Ovary (tissue), 9 donors: ENCODE data around the gene RFX8. TPM values are rescaled to one million over a fixed set of nuclear protein-coding genes. Genes with fewer than 3 reads are reported as not detected.

Experiments used
- DNase-seq, 5 donors: peaks; one replicate each; pipeline ENCODE4 v3.0.0-alpha.2; 2019 to 2020
- H3K27ac ChIP-seq, 2 donors: fragments of 200-600 bp; one replicate each; pipeline versions ENCODE4 v1.5.1 to v1.8.0; 2019 to 2022
- H3K27me3 ChIP-seq: fragments of 200-600 bp; one replicate; pipeline ENCODE4 v1.8.0; 2022
- H3K36me3 ChIP-seq: fragments of 200-600 bp; sonication (generic); one replicate; pipeline ENCODE4 v1.5.1; 2019
- H3K4me1 ChIP-seq: one replicate; pipeline ENCODE4 v1.8.1; 2013; ENCODE audit warnings: mild to moderate bottlenecking, moderate library complexity; ENCODE audit not compliant: insufficient read depth
- H3K4me3 ChIP-seq: fragments of 200-600 bp; sonication (generic); one replicate; pipeline ENCODE4 v1.5.1; 2017
- H3K9me3 ChIP-seq, 2 donors: fragments of 200-600 bp in 1 of 2; sonication (generic) in 1 of 2; one replicate each; pipeline versions ENCODE4 v1.5.1 to v1.8.1; 2013 to 2019; ENCODE audit warnings: mild to moderate bottlenecking in 1 of 2, moderate library complexity in 1 of 2
- CTCF ChIP-seq, 3 donors: fragments of 450-650 bp in 2 of 3; fragments of 200-600 bp in 1 of 3; IDR thresholded peaks; one replicate each; pipeline versions ENCODE4 v1.5.1 to v1.8.0; 2016 to 2022; ENCODE audit warnings: antibody characterized with exemption in 3 of 3, mild to moderate bottlenecking in 1 of 3
- EP300 ChIP-seq: sonication (generic); formaldehyde crosslinking; IDR thresholded peaks from one replicate; pipeline ENCODE4 v1.6.1; 2017; ENCODE audit warnings: antibody characterized with exemption
- POLR2A ChIP-seq: fragments of 450-650 bp; IDR thresholded peaks from one replicate; pipeline ENCODE4 v1.6.1; 2017; ENCODE audit warnings: antibody characterized with exemption, mild to moderate bottlenecking, moderate library complexity
- WGBS, 3 donors: extraction: QIAGEN DNeasy Blood & Tissue Kit in 1 of 3; methylation state at CpG; one replicate each; pipeline versions ENCODE4 v1.1.5 to v1.1.7; 2013 to 2017; 5-methylcytosine and 5-hydroxymethylcytosine counted together
- intact Hi-C, 4 donors: fragments of 100-400 bp; cut with DNase I; formaldehyde crosslinking; loops; one replicate each; pipeline versions ENCODE4 v1.11.0 to v1.15.1; 2022 to 2023
- polyA plus RNA-seq, 2 donors: library from polyadenylated mRNA; stranded (reverse); fragments of 200-250 nt in 1 of 2; fragments of 350-450 nt in 1 of 2; fragmentation: Illumina TruSeq in 1 of 2; extraction: RNeasy Lipid Tissue Mini Kit (QIAGEN cat#74804) in 1 of 2; gene quantifications; one replicate each; pipeline ENCODE4 v1.2.3, GENCODE V29; 2013 to 2014
- total RNA-seq, 7 donors: library from RNA; depleted of rRNA in 2 of 7; stranded (reverse); fragments of >200 nt in 2 of 7; fragmentation: NEBNext Ultra II Directional in 3 of 7; extraction: Animal tissue kit (Norgen Biotek cat#: 25700) in 3 of 7; gene quantifications; one replicate each; pipeline versions ENCODE4 v1.1.0 to v1.2.4, GENCODE V29; 2016 to 2023
- donor health status: DM: no; HTN: no; CAD: no; lungs with moderate emphysema.
- donor health status: DM: no; HTN: no; CAD: no.
- donor health status: Bipolar disorder and iron deficiency.
- donor health status: DM: yes; HTN: yes; CAD: no.
- donor health status: DM: no; HTN: no; CAD: no.
- donor health status: DM: yes; HTN: yes; CAD: no.

Gene RFX8
- total and polyA plus RNA-seq, 9 donors: 0.05 to 1.7 (median 0.38) TPM

GRCh38 chr2:101408925-101409324, 66.0 kb downstream of the RFX8 start:
- Histone ChIP-seq H3K36me3 (no peaks in the 10 kb centered on the region), H3K4me1 (no peaks in the 10 kb centered on the region), H3K9me3 (no peaks in the 10 kb centered on the region), H3K4me3 (no peak overlapping the region), H3K27me3 (no peaks in the 10 kb centered on the region), H3K27ac (no peak overlapping the region)
- TF ChIP-seq POLR2A (no peak), EP300 (no peak), CTCF (IDR thresholded peaks at IDR 0.05) (no peak)
- WGBS, 3 donors: 75 to 86% (median 81%) methylated on average over 6 of the region's 6 CpGs
- intact Hi-C loops: no loop called here
- no peak for DNase-seq

GRCh38 chr2:101405351-101405899, 69.5 kb downstream of the RFX8 start:
- no peaks in the 10 kb centered on the region for H3K9me3 ChIP-seq
- no peak overlapping the region for H3K4me3 ChIP-seq
- H3K27ac ChIP-seq: no peak overlapping the region
- DNase-seq: no peak
- H3K4me1 ChIP-seq: no peaks in the 10 kb centered on the region
- WGBS, 3 donors: 75 to 79% (median 78%) methylated on average over 7 of the region's 7 CpGs
- no peaks in the 10 kb centered on the region for H3K27me3 ChIP-seq
- H3K36me3 ChIP-seq: no peaks in the 10 kb centered on the region
- intact Hi-C loops: no loop called here
- TF ChIP-seq CTCF (IDR thresholded peaks at IDR 0.05) (no peak), POLR2A (no peak), EP300 (no peak)

GRCh38 chr2:101403745-101404144, 71.2 kb downstream of the RFX8 start:
- TF ChIP-seq EP300: no peak
- Histone ChIP-seq H3K9me3 (no peaks in the 10 kb centered on the region), H3K27me3 (no peaks in the 10 kb centered on the region), H3K36me3 (no peaks in the 10 kb centered on the region), H3K27ac (no peak overlapping the region), H3K4me3 (no peak overlapping the region), H3K4me1 (no peaks in the 10 kb centered on the region)
- 95 to 100% (median 96%) methylated on average over 1 of the region's 1 CpG for WGBS, 3 donors
- no peak for DNase-seq
- intact Hi-C loops: no loop called here

GRCh38 chr2:101402630-101403029, 72.3 kb downstream of the RFX8 start:
- no peak for DNase-seq
- Histone ChIP-seq H3K27ac (no peak overlapping the region), H3K4me1 (no peaks in the 10 kb centered on the region), H3K9me3 (no peaks in the 10 kb centered on the region), H3K4me3 (no peak overlapping the region), H3K27me3 (no peaks in the 10 kb centered on the region), H3K36me3 (no peaks in the 10 kb centered on the region)
- intact Hi-C loops: no loop called here
- WGBS, 3 donors: 91 to 97% (median 93%) methylated on average over 6 of the region's 6 CpGs
- TF ChIP-seq EP300: no peak

GRCh38 chr2:101401906-101402305, 73.0 kb downstream of the RFX8 start:
- intact Hi-C loops: no loop called here
- Histone ChIP-seq H3K4me1 (no peaks in the 10 kb centered on the region), H3K9me3 (no peaks in the 10 kb centered on the region), H3K27ac (no peak overlapping the region), H3K27me3 (no peaks in the 10 kb centered on the region), H3K36me3 (no peaks in the 10 kb centered on the region), H3K4me3 (no peak overlapping the region)
- DNase-seq: no peak
- TF ChIP-seq CTCF (IDR thresholded peaks at IDR 0.05) (no peak), EP300 (no peak), POLR2A (no peak)
- WGBS, 3 donors: 73 to 81% (median 79%) methylated on average over 5 of the region's 5 CpGs
